CD4-positive, alpha-beta T cell treated with Interleukin-4 for 1 hour (primary cell): ENCODE results near the gene POLR2I.
"Not testable (repeated sequence)": the region's sequence is repeated elsewhere in the genome, so short reads cannot be mapped to it uniquely, and the experiment has no call there.

Experiments used
- DNase-seq, 2 donors: peaks; one replicate each; pipeline ENCODE4 v3.0.0-alpha.2; 2020 to 2022

Gene POLR2I

GRCh38 chr19:36114721-36115452, at the start of gene POLR2I:
Gene POLR2I, minus strand, starts transcription at chr19:36114875. Its CDS starts 19 bp downstream, at chr19:36114856.
- peak; percentile 100 for DNase-seq

- no peak for DNase-seq
Observed at GRCh38 chr19:36163813-36164212, 49.1 kb upstream of the POLR2I start.

GRCh38 chr19:36160821-36161596, 46.3 kb upstream of the POLR2I start:
- DNase-seq: no peak

- no peak for DNase-seq
Observed at GRCh38 chr19:36153126-36153525, 38.5 kb upstream of the POLR2I start.

- no peak for DNase-seq
Observed at GRCh38 chr19:36152352-36153091, 37.8 kb upstream of the POLR2I start, which contains the start of gene COX7A1. Gene COX7A1, minus strand, starts transcription at chr19:36152447. Its CDS starts 40 bp downstream, at chr19:36152407.

- DNase-seq: no peak
Observed at GRCh38 chr19:36152019-36152351, 37.3 kb upstream of the POLR2I start.

GRCh38 chr19:36151144-36152018, 36.7 kb upstream of the POLR2I start:
- no peak for DNase-seq

- no peak for DNase-seq
Observed at GRCh38 chr19:36150586-36150985, 35.9 kb upstream of the POLR2I start.

- DNase-seq: no peak
Observed at GRCh38 chr19:36149673-36150406, 35.2 kb upstream of the POLR2I start.

GRCh38 chr19:36144624-36145023, 29.9 kb upstream of the POLR2I start:
- no peak for DNase-seq

- DNase-seq: no peak
Observed at GRCh38 chr19:36142496-36142895, 27.8 kb upstream of the POLR2I start.

GRCh38 chr19:36142046-36142445, 27.4 kb upstream of the POLR2I start:
- no peak for DNase-seq

- peak; percentile 91 to 95 for DNase-seq
Observed at GRCh38 chr19:36141039-36141927, 26.6 kb upstream of the POLR2I start.

GRCh38 chr19:36140304-36141038, 25.8 kb upstream of the POLR2I start:
- DNase-seq: no peak

GRCh38 chr19:36139473-36140303, 25.0 kb upstream of the POLR2I start, which contains the start of gene CAPNS1:
Gene CAPNS1, plus strand, starts transcription at chr19:36140066. Its CDS starts 946 bp downstream, at chr19:36141012.
- peak; percentile 93 for DNase-seq

- DNase-seq: no peak
Observed at GRCh38 chr19:36139120-36139472, 24.4 kb upstream of the POLR2I start.

- peak in 1 of 2 donors; percentile 16 for DNase-seq
Observed at GRCh38 chr19:36136964-36137686, 22.4 kb upstream of the POLR2I start.

- DNase-seq: not testable (repeated sequence)
Observed at GRCh38 chr19:36134867-36135266, 20.2 kb upstream of the POLR2I start.
